ENCODE results near the gene C11orf71. TPM values are rescaled to one million over a fixed set of nuclear protein-coding genes. Genes with fewer than 3 reads are reported as not detected.
A peak's percentile ranks its signal among the peaks of the same experiment; 100 is the strongest.

The C11orf71 gene
- total and polyA plus RNA-seq, 11 donors = 2.3 to 13.4 (median 8.6) TPM

GRCh38 chr11:114401311-114401710 is 1.0 kb upstream of the C11orf71 start:
- Histone ChIP-seq H3K27me3 (no peaks in the 10 kb centered on the region), H3K36me3 (peaks cover 0 to 36% (median 19%) of the 10 kb centered on the region in 9 donors), H3K9me3 (no peaks in the 10 kb centered on the region), H3K4me1 (peaks cover 0 to 74% (median 55%) of the 10 kb centered on the region in 12 donors), H3K27ac (peak overlapping the region in 11 of 12 donors; percentile 89 to 100 (median 98)), H3K4me3 (peak overlapping the region; percentile 63 to 94 (median 76))
- DNase-seq = no peak
- 1 to 3% (median 2%) methylated on average over 4 of the region's 4 CpGs for WGBS, 4 donors
- no peak for TF ChIP-seq POLR2A (IDR thresholded peaks at IDR 0.05)
- TF ChIP-seq CTCF (IDR thresholded peaks at IDR 0.05) = no peak
- intact Hi-C loops (cut with DNase I) = loop anchor here in 9 of 10 donors (1.0 to 10.0 kb wide), 8 partner anchors 36 to 117 kb away; partner anchors contain the start of genes REXO2 (in 8 of the 9) and NNMT (in 2 of the 9)
- no peak for ATAC-seq

- Histone ChIP-seq H3K4me1 (peaks cover 0 to 74% (median 55%) of the 10 kb centered on the region in 12 donors), H3K36me3 (peaks cover 0 to 31% (median 15%) of the 10 kb centered on the region in 9 donors), H3K27ac (peak overlapping the region; percentile 89 to 100 (median 98)), H3K27me3 (no peaks in the 10 kb centered on the region), H3K9me3 (no peaks in the 10 kb centered on the region), H3K4me3 (peak overlapping the region; percentile 63 to 94 (median 76))
- intact Hi-C loops (cut with DNase I) = loop anchor here in 9 of 10 donors (1.0 to 10.0 kb wide), 9 partner anchors 36 to 116 kb away; partner anchors contain the start of genes REXO2 (in 8 of the 9) and NNMT (in 2 of the 9)
- no peak for ATAC-seq
- DNase-seq = no peak
- WGBS, 4 donors = 0 to 1% (median 0%) methylated on average over 6 to 8 of the region's 8 CpGs
- no peak for TF ChIP-seq POLR2A (IDR thresholded peaks at IDR 0.05)
- TF ChIP-seq CTCF (IDR thresholded peaks at IDR 0.05) = peak in 1 of 12 donors; percentile 4
These were observed 558 bp upstream of the C11orf71 start for GRCh38 chr11:114400915-114401223.

GRCh38 chr11:114399490-114400215 is 658 bp downstream of the C11orf71 start:
- Histone ChIP-seq H3K4me1 (peaks cover 0 to 62% (median 46%) of the 10 kb centered on the region in 12 donors), H3K4me3 (peak overlapping the region; percentile 63 to 94 (median 76)), H3K27me3 (no peaks in the 10 kb centered on the region), H3K36me3 (peaks cover 0 to 19% (median 8%) of the 10 kb centered on the region in 9 donors), H3K27ac (peak overlapping the region; percentile 89 to 100 (median 98)), H3K9me3 (no peaks in the 10 kb centered on the region)
- TF ChIP-seq CTCF (IDR thresholded peaks at IDR 0.05) (no peak), POLR2A (IDR thresholded peaks at IDR 0.05) (no peak)
- 3 to 5% (median 4%) methylated on average over 21 to 29 of the region's 29 CpGs for WGBS, 4 donors
- ATAC-seq = peak; percentile 42 to 68 (median 65)
- intact Hi-C loops (cut with DNase I) = loop anchor here (1.0 to 10.0 kb wide), 11 partner anchors 38 to 115 kb away; partner anchors contain the start of genes REXO2 (in 7 of the 10) and NNMT (in 2 of the 10)
- DNase-seq = no peak

- 72 to 78% (median 77%) methylated on average over 4 of the region's 4 CpGs for WGBS, 4 donors
- intact Hi-C loops (cut with DNase I) = loop anchor here in 5 of 10 donors (5.0 to 10.0 kb wide), 5 partner anchors 44 to 114 kb away; no protein-coding TSS in a partner anchor
These were observed 1.9 kb downstream of the C11orf71 start for GRCh38 chr11:114398303-114398920.

More at GRCh38 chr11:114398303-114398920, 1.9 kb downstream of the C11orf71 start:
- Histone ChIP-seq H3K27ac (peak overlapping the region in 4 of 12 donors; percentile 90 to 99 (median 96)), H3K9me3 (no peaks in the 10 kb centered on the region), H3K4me3 (peak overlapping the region in 2 of 12 donors; percentile 63 to 82), H3K4me1 (peaks cover 0 to 49% (median 34%) of the 10 kb centered on the region in 12 donors), H3K27me3 (no peaks in the 10 kb centered on the region), H3K36me3 (peaks cover 0 to 10% (median 7%) of the 10 kb centered on the region in 9 donors)
- TF ChIP-seq CTCF (IDR thresholded peaks at IDR 0.05) = no peak
- no peak for TF ChIP-seq POLR2A (IDR thresholded peaks at IDR 0.05)
- DNase-seq = no peak
- no peak for ATAC-seq
